GM21723 (cell line): ENCODE results near the gene CKAP4.
A peak's percentile ranks its signal among the peaks of the same experiment; 100 is the strongest.

ENCODE experiments used
- ATAC-seq: cut with Tn5 transposase; IDR thresholded peaks from one replicate; pipeline ENCODE4 v1.9.1; 2021; ENCODE audit warnings: mild to moderate bottlenecking, moderate library complexity; ENCODE audit not compliant: unreplicated experiment

The CKAP4 gene

GRCh38 chr12:106274575-106275121, 26.8 kb upstream of the CKAP4 start:
- ATAC-seq = no peak

GRCh38 chr12:106274012-106274411, 26.2 kb upstream of the CKAP4 start:
- no peak for ATAC-seq

- no peak for ATAC-seq
These were observed 25.7 kb upstream of the CKAP4 start for GRCh38 chr12:106273491-106273890.

GRCh38 chr12:106271575-106272505, 24.0 kb upstream of the CKAP4 start:
- ATAC-seq = no peak

- no peak for ATAC-seq
These were observed 21.4 kb upstream of the CKAP4 start for GRCh38 chr12:106269150-106269771.

- ATAC-seq = no peak
These were observed 19.7 kb upstream of the CKAP4 start for GRCh38 chr12:106267535-106267934.

GRCh38 chr12:106265116-106265515, 17.3 kb upstream of the CKAP4 start:
- no peak for ATAC-seq

GRCh38 chr12:106258935-106259334, 11.1 kb upstream of the CKAP4 start:
- no peak for ATAC-seq

- no peak for ATAC-seq
These were observed 10.4 kb upstream of the CKAP4 start for GRCh38 chr12:106258226-106258625.

GRCh38 chr12:106256524-106256923, 8.7 kb upstream of the CKAP4 start:
- ATAC-seq = no peak

GRCh38 chr12:106255952-106256351, 8.1 kb upstream of the CKAP4 start:
- no peak for ATAC-seq

- no peak for ATAC-seq
These were observed 7.7 kb upstream of the CKAP4 start for GRCh38 chr12:106255493-106255892.

- ATAC-seq = no peak
These were observed 6.9 kb upstream of the CKAP4 start for GRCh38 chr12:106254724-106255123.

- no peak for ATAC-seq
These were observed 4.0 kb upstream of the CKAP4 start for GRCh38 chr12:106251631-106252455.

- peak; percentile 59 for ATAC-seq
These were observed 1.8 kb upstream of the CKAP4 start for GRCh38 chr12:106249411-106250135.

GRCh38 chr12:106248846-106249371, 1.1 kb upstream of the CKAP4 start:
- ATAC-seq = no peak

GRCh38 chr12:106248312-106248845, 559 bp upstream of the CKAP4 start:
- ATAC-seq = peak; percentile 25

- ATAC-seq = peak; percentile 31
These were observed 738 bp downstream of the CKAP4 start for GRCh38 chr12:106246891-106247673.

GRCh38 chr12:106245767-106246166, 2.1 kb downstream of the CKAP4 start:
- no peak for ATAC-seq
